ENCODE measurements around the gene CLDN2.

CLDN2 gene

DNA sequence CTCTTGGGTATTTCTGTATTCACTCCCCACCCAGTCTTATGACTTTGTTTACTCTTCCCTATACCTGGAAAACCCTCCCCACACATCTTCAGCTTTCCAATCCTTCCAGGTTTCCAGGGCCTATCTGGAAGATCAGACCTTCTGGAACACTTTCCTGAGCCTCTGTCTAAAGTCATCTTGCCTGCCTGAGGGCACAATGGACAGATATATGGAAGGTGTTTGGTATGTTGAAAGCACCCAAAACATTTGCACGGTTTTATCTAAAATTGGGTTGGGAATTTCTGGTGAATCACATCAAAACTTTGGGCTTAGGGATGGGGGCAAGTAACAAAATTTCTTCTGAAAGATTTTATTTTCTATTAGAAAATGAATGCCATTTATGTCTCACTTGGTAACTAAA, 16.0 kb downstream of the CLDN2 start:
- Histone ChIP-seq H3K4me1 (ENCODE audit: control insufficient read depth in 5 of 5, insufficient read depth in 5 of 5, low read length in 5 of 5) (peaks cover 0 to 23% (median 10%) of the 10 kb centered on the region in 5 donors), H3K27me3 (ENCODE audit: control insufficient read depth in 5 of 5, insufficient read depth in 4 of 5, low read length in 5 of 5) (peaks cover 0 to 6% (median 0%) of the 10 kb centered on the region in 5 donors), H3K27ac (ENCODE audit: low read depth, low read length) (no peak overlapping the region), H3K9ac (ENCODE audit: low read length in 5 of 5) (no peak overlapping the region), H3K4me3 (ENCODE audit: low read depth in 1 of 5, low read length in 5 of 5) (no peak overlapping the region), H3K9me3 (ENCODE audit: control insufficient read depth in 5 of 5, low read length in 5 of 5) (no peaks in the 10 kb centered on the region), H3K36me3 (ENCODE audit: control insufficient read depth in 5 of 5, insufficient read depth in 5 of 5, low read length in 5 of 5) (peaks cover under 1 to 19% (median 4%) of the 10 kb centered on the region in 5 donors)

GRCh38 chrX:106939566-106939965, 19.4 kb downstream of the CLDN2 start:
- H3K27me3 ChIP-seq (ENCODE audit: control insufficient read depth in 5 of 5, insufficient read depth in 4 of 5, low read length in 5 of 5): peaks cover 0 to 2% (median 0%) of the 10 kb centered on the region in 5 donors
- no peaks in the 10 kb centered on the region for H3K9me3 ChIP-seq (ENCODE audit: control insufficient read depth in 5 of 5, low read length in 5 of 5)
- peaks cover 5 to 28% (median 13%) of the 10 kb centered on the region in 5 donors for H3K36me3 ChIP-seq (ENCODE audit: control insufficient read depth in 5 of 5, insufficient read depth in 5 of 5, low read length in 5 of 5)
- H3K4me3 ChIP-seq (ENCODE audit: low read depth in 1 of 5, low read length in 5 of 5): no peak overlapping the region
- peaks cover 0 to 3% (median 0%) of the 10 kb centered on the region in 5 donors for H3K4me1 ChIP-seq (ENCODE audit: control insufficient read depth in 5 of 5, insufficient read depth in 5 of 5, low read length in 5 of 5)
- no peak overlapping the region for H3K27ac ChIP-seq (ENCODE audit: low read depth, low read length)
- no peak overlapping the region for H3K9ac ChIP-seq (ENCODE audit: low read length in 5 of 5)

- Histone ChIP-seq H3K27me3 (ENCODE audit: control insufficient read depth in 5 of 5, insufficient read depth in 4 of 5, low read length in 5 of 5) (peaks cover 0 to 2% (median 0%) of the 10 kb centered on the region in 5 donors), H3K4me1 (ENCODE audit: control insufficient read depth in 5 of 5, insufficient read depth in 5 of 5, low read length in 5 of 5) (peaks cover 0 to under 1% (median 0%) of the 10 kb centered on the region in 5 donors), H3K9me3 (ENCODE audit: control insufficient read depth in 5 of 5, low read length in 5 of 5) (no peaks in the 10 kb centered on the region), H3K4me3 (ENCODE audit: low read depth in 1 of 5, low read length in 5 of 5) (no peak overlapping the region), H3K9ac (ENCODE audit: low read length in 5 of 5) (no peak overlapping the region), H3K36me3 (ENCODE audit: control insufficient read depth in 5 of 5, insufficient read depth in 5 of 5, low read length in 5 of 5) (peaks cover 5 to 28% (median 13%) of the 10 kb centered on the region in 5 donors), H3K27ac (ENCODE audit: low read depth, low read length) (no peak overlapping the region)
Measured at GRCh38 chrX:106940068-106940467, 19.9 kb downstream of the CLDN2 start.

DNA sequence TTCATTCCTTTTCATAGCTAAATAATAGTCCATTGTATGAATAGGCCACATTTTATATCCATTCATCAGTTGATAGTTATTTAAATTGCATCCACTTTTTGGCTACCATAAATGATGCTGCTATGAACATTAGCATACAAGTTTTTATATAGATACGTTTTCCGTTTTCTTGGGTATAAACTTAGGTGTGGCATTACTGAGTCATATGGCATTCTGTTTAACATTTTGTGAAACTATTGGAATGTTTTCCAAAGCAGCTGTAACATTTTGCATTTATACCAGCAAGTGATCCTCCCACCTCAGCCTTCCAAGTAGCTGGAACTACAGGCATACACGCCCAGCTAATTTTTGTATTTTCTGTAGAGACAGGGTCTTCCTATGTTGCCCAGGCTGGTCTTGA, 26.3 kb downstream of the CLDN2 start:
- H3K9me3 ChIP-seq (ENCODE audit: control insufficient read depth in 5 of 5, low read length in 5 of 5): no peaks in the 10 kb centered on the region
- no peak overlapping the region for H3K27ac ChIP-seq (ENCODE audit: low read depth, low read length)
- no peak overlapping the region for H3K9ac ChIP-seq (ENCODE audit: low read length in 5 of 5)
- H3K4me1 ChIP-seq (ENCODE audit: control insufficient read depth in 5 of 5, insufficient read depth in 5 of 5, low read length in 5 of 5): no peaks in the 10 kb centered on the region
- peaks cover 0 to 8% (median 2%) of the 10 kb centered on the region in 5 donors for H3K27me3 ChIP-seq (ENCODE audit: control insufficient read depth in 5 of 5, insufficient read depth in 4 of 5, low read length in 5 of 5)
- H3K4me3 ChIP-seq (ENCODE audit: low read depth in 1 of 5, low read length in 5 of 5): no peak overlapping the region
- peaks cover 3 to 8% (median 6%) of the 10 kb centered on the region in 5 donors for H3K36me3 ChIP-seq (ENCODE audit: control insufficient read depth in 5 of 5, insufficient read depth in 5 of 5, low read length in 5 of 5)

GRCh38 chrX:106948641-106949040, 28.4 kb downstream of the CLDN2 start:
- Histone ChIP-seq H3K27me3 (ENCODE audit: control insufficient read depth in 5 of 5, insufficient read depth in 4 of 5, low read length in 5 of 5) (peaks cover 0 to 8% (median 3%) of the 10 kb centered on the region in 5 donors), H3K27ac (ENCODE audit: low read depth, low read length) (no peak overlapping the region), H3K9ac (ENCODE audit: low read length in 5 of 5) (no peak overlapping the region), H3K9me3 (ENCODE audit: control insufficient read depth in 5 of 5, low read length in 5 of 5) (no peaks in the 10 kb centered on the region), H3K4me3 (ENCODE audit: low read depth in 1 of 5, low read length in 5 of 5) (no peak overlapping the region), H3K4me1 (ENCODE audit: control insufficient read depth in 5 of 5, insufficient read depth in 5 of 5, low read length in 5 of 5) (no peaks in the 10 kb centered on the region), H3K36me3 (ENCODE audit: control insufficient read depth in 5 of 5, insufficient read depth in 5 of 5, low read length in 5 of 5) (peaks cover 0 to 3% (median 0%) of the 10 kb centered on the region in 5 donors)

DNA sequence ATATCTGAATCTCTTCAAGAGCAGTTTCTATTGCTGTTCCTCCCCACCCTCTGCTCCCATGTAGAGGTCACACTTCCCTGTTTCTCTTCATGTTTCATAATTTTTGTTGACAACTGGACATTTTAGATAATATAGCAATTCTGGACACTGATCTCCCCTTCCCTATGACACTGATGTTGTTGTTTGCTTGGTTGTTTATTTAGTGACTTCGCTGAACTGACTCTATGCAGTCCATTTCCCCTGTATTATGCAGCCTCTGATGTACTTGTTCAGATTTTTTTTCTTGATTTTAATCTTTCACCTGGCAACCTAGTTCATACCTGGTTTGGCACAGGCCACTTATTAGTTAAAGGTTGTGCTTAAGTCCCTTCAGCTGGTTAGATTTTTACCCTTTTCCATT, 29.2 kb downstream of the CLDN2 start:
- Histone ChIP-seq H3K36me3 (ENCODE audit: control insufficient read depth in 5 of 5, insufficient read depth in 5 of 5, low read length in 5 of 5) (peaks cover 2 to 6% (median 3%) of the 10 kb centered on the region in 5 donors), H3K27ac (ENCODE audit: low read depth, low read length) (no peak overlapping the region), H3K9me3 (ENCODE audit: control insufficient read depth in 5 of 5, low read length in 5 of 5) (no peaks in the 10 kb centered on the region), H3K4me3 (ENCODE audit: low read depth in 1 of 5, low read length in 5 of 5) (no peak overlapping the region), H3K27me3 (ENCODE audit: control insufficient read depth in 5 of 5, insufficient read depth in 4 of 5, low read length in 5 of 5) (peaks cover 0 to 8% (median 3%) of the 10 kb centered on the region in 5 donors), H3K9ac (ENCODE audit: low read length in 5 of 5) (no peak overlapping the region), H3K4me1 (ENCODE audit: control insufficient read depth in 5 of 5, insufficient read depth in 5 of 5, low read length in 5 of 5) (no peaks in the 10 kb centered on the region)

- Histone ChIP-seq H3K27me3 (ENCODE audit: control insufficient read depth in 5 of 5, insufficient read depth in 4 of 5, low read length in 5 of 5) (peaks cover 0 to 9% (median 6%) of the 10 kb centered on the region in 5 donors), H3K27ac (ENCODE audit: low read depth, low read length) (no peak overlapping the region), H3K9ac (ENCODE audit: low read length in 5 of 5) (no peak overlapping the region), H3K4me3 (ENCODE audit: low read depth in 1 of 5, low read length in 5 of 5) (no peak overlapping the region), H3K4me1 (ENCODE audit: control insufficient read depth in 5 of 5, insufficient read depth in 5 of 5, low read length in 5 of 5) (no peaks in the 10 kb centered on the region), H3K36me3 (ENCODE audit: control insufficient read depth in 5 of 5, insufficient read depth in 5 of 5, low read length in 5 of 5) (peaks cover 2 to 11% (median 5%) of the 10 kb centered on the region in 5 donors), H3K9me3 (ENCODE audit: control insufficient read depth in 5 of 5, low read length in 5 of 5) (no peaks in the 10 kb centered on the region)
Measured at GRCh38 chrX:106950381-106950780, 30.2 kb downstream of the CLDN2 start.

- H3K4me3 ChIP-seq (ENCODE audit: low read depth in 1 of 5, low read length in 5 of 5): no peak overlapping the region
Measured at GRCh38 chrX:106951230-106951629, 31.0 kb downstream of the CLDN2 start.

GRCh38 chrX:106952089-106952488, 31.9 kb downstream of the CLDN2 start:
- H3K4me1 ChIP-seq (ENCODE audit: control insufficient read depth in 5 of 5, insufficient read depth in 5 of 5, low read length in 5 of 5): no peaks in the 10 kb centered on the region
- no peak overlapping the region for H3K9ac ChIP-seq (ENCODE audit: low read length in 5 of 5)
- H3K27ac ChIP-seq (ENCODE audit: low read depth, low read length): no peak overlapping the region

More at GRCh38 chrX:106951230-106951629, 31.0 kb downstream of the CLDN2 start:
- H3K27ac ChIP-seq (ENCODE audit: low read depth, low read length): no peak overlapping the region
- H3K4me1 ChIP-seq (ENCODE audit: control insufficient read depth in 5 of 5, insufficient read depth in 5 of 5, low read length in 5 of 5): no peaks in the 10 kb centered on the region
- H3K9ac ChIP-seq (ENCODE audit: low read length in 5 of 5): no peak overlapping the region
- no peaks in the 10 kb centered on the region for H3K9me3 ChIP-seq (ENCODE audit: control insufficient read depth in 5 of 5, low read length in 5 of 5)
- H3K27me3 ChIP-seq (ENCODE audit: control insufficient read depth in 5 of 5, insufficient read depth in 4 of 5, low read length in 5 of 5): peaks cover 0 to 9% (median 6%) of the 10 kb centered on the region in 5 donors
- peaks cover 3 to 16% (median 9%) of the 10 kb centered on the region in 5 donors for H3K36me3 ChIP-seq (ENCODE audit: control insufficient read depth in 5 of 5, insufficient read depth in 5 of 5, low read length in 5 of 5)

GRCh38 chrX:106952538-106952937, 32.3 kb downstream of the CLDN2 start:
- Histone ChIP-seq H3K27me3 (ENCODE audit: control insufficient read depth in 5 of 5, insufficient read depth in 4 of 5, low read length in 5 of 5) (peaks cover 0 to 9% (median 6%) of the 10 kb centered on the region in 5 donors), H3K27ac (ENCODE audit: low read depth, low read length) (no peak overlapping the region), H3K9me3 (ENCODE audit: control insufficient read depth in 5 of 5, low read length in 5 of 5) (no peaks in the 10 kb centered on the region), H3K4me3 (ENCODE audit: low read depth in 1 of 5, low read length in 5 of 5) (no peak overlapping the region), H3K9ac (ENCODE audit: low read length in 5 of 5) (no peak overlapping the region), H3K36me3 (ENCODE audit: control insufficient read depth in 5 of 5, insufficient read depth in 5 of 5, low read length in 5 of 5) (peaks cover 3 to 16% (median 9%) of the 10 kb centered on the region in 5 donors), H3K4me1 (ENCODE audit: control insufficient read depth in 5 of 5, insufficient read depth in 5 of 5, low read length in 5 of 5) (no peaks in the 10 kb centered on the region)

More at GRCh38 chrX:106952089-106952488, 31.9 kb downstream of the CLDN2 start:
- Histone ChIP-seq H3K4me3 (ENCODE audit: low read depth in 1 of 5, low read length in 5 of 5) (no peak overlapping the region), H3K9me3 (ENCODE audit: control insufficient read depth in 5 of 5, low read length in 5 of 5) (no peaks in the 10 kb centered on the region), H3K36me3 (ENCODE audit: control insufficient read depth in 5 of 5, insufficient read depth in 5 of 5, low read length in 5 of 5) (peaks cover 3 to 16% (median 9%) of the 10 kb centered on the region in 5 donors), H3K27me3 (ENCODE audit: control insufficient read depth in 5 of 5, insufficient read depth in 4 of 5, low read length in 5 of 5) (peaks cover 0 to 9% (median 6%) of the 10 kb centered on the region in 5 donors)
